IMR-90 (cell line): ENCODE data around the gene AGPAT3. TPM values are rescaled to one million over a fixed set of nuclear protein-coding genes. Genes with fewer than 3 reads are reported as not detected.

Experiments used
- ATAC-seq: fragments of 200-7000 bp; cut with Tn5 transposase; 2 replicates; pipeline ENCODE4 v1.9.1; 2020; ENCODE audit warnings: low read depth, mild to moderate bottlenecking, moderate library complexity
- BruUV-seq: library from RNA; stranded (reverse); fragments of 400-500 nt; replicated peaks from 2 replicates; lab custom pipeline; 2021; lab: Mats Ljungman, UMichigan
- CTCF ChIA-PET: fragments of 300-600 bp; formaldehyde crosslinking; extraction: SDS; loops from one replicate; lab custom pipeline; 2021; ENCODE audit warnings: antibody characterized with exemption; lab: Yijun Ruan, JAX
- POLR2A ChIA-PET: fragments of 300-600 bp; sonication (Branson Sonifier 250); formaldehyde crosslinking; loops from one replicate; lab custom pipeline; 2022; ENCODE audit warnings: antibody characterized with exemption; ENCODE audit not compliant: unreplicated experiment; lab: Charles Lee
- DNase-seq: peaks from one replicate; pipeline ENCODE4 v3.0.0; 2013
- H2AFZ ChIP-seq: replicated peaks from 2 replicates; pipeline ENCODE3; 2013; ENCODE audit warnings: low read length, mild to moderate bottlenecking; ENCODE audit not compliant: poor library complexity
- H2AK5ac ChIP-seq: 2 replicates; pipeline ENCODE4 v1.6.1; 2013; ENCODE audit warnings: low read depth, low read length, inconsistent platforms
- H2AK9ac ChIP-seq: replicated peaks from 2 replicates; pipeline ENCODE3; 2013; ENCODE audit warnings: mild to moderate bottlenecking, low read depth, low read length, moderate library complexity; ENCODE audit not compliant: poor library complexity
- H2BK120ac ChIP-seq: 2 replicates; pipeline ENCODE4 v1.6.1; 2013; ENCODE audit warnings: low read depth, low read length, inconsistent platforms
- H2BK15ac ChIP-seq: 3 replicates; pipeline ENCODE4 v1.6.1; 2013; ENCODE audit warnings: low read depth, low read length, inconsistent platforms
- H2BK20ac ChIP-seq: 2 replicates; pipeline ENCODE4 v1.6.1; 2013; ENCODE audit warnings: low read depth, mild to moderate bottlenecking, inconsistent platforms, low read length, moderate library complexity
- H2BK5ac ChIP-seq: 2 replicates; pipeline ENCODE4 v1.6.1; 2013; ENCODE audit warnings: mild to moderate bottlenecking, low read depth, low read length, inconsistent platforms; ENCODE audit not compliant: poor library complexity, severe bottlenecking
- H3K14ac ChIP-seq: replicated peaks from 2 replicates; pipeline ENCODE4 v1.6.1; 2013; ENCODE audit warnings: low read depth, low read length, inconsistent platforms
- H3K18ac ChIP-seq: 2 replicates; pipeline ENCODE4 v1.6.1; 2013; ENCODE audit warnings: low read depth, low read length, control low read depth
- H3K23ac ChIP-seq: 2 replicates; pipeline ENCODE4 v1.6.1; 2013; ENCODE audit warnings: low read depth, low read length, inconsistent platforms
- H3K27ac ChIP-seq: 2 replicates; pipeline ENCODE4 v1.5.1; 2013; ENCODE audit warnings: mild to moderate bottlenecking, control low read depth, low read length; ENCODE audit not compliant: insufficient read depth
- H3K27me3 ChIP-seq: 2 replicates; pipeline ENCODE4 v1.6.1; 2013; ENCODE audit warnings: low read length; ENCODE audit not compliant: control insufficient read depth, insufficient read depth
- H3K36me3 ChIP-seq: 2 replicates; pipeline ENCODE4 v1.6.1; 2013; ENCODE audit warnings: low read length, mixed read lengths; ENCODE audit not compliant: control insufficient read depth, insufficient read depth
- H3K4ac ChIP-seq: 2 replicates; pipeline ENCODE4 v1.6.1; 2013; ENCODE audit warnings: low read depth, low read length, inconsistent platforms
- H3K4me1 ChIP-seq: 2 replicates; pipeline ENCODE4 v1.6.1; 2013; ENCODE audit warnings: low read length, mixed read lengths; ENCODE audit not compliant: control insufficient read depth, insufficient read depth
- H3K4me2 ChIP-seq: 2 replicates; pipeline ENCODE4 v1.6.1; 2013; ENCODE audit warnings: low read depth, mild to moderate bottlenecking, control low read depth, low read length, moderate library complexity
- H3K4me3 ChIP-seq: 2 replicates; pipeline ENCODE4 v1.5.1; 2013; ENCODE audit warnings: low read depth, mild to moderate bottlenecking, control low read depth, low read length, moderate library complexity; ENCODE audit not compliant: insufficient read depth
- H3K56ac ChIP-seq: 2 replicates; pipeline ENCODE4 v1.6.1; 2013; ENCODE audit warnings: low read length, inconsistent platforms; ENCODE audit not compliant: insufficient read depth; ENCODE audit errors: extremely low read depth
- H3K79me1 ChIP-seq, 2 experiments: 2 replicates each; pipeline ENCODE4 v1.6.1; 2013; ENCODE audit warnings: low read length in 2 of 2, inconsistent platforms in 1 of 2, low read depth in 1 of 2
- H3K9ac ChIP-seq: 2 replicates; pipeline ENCODE4 v1.6.1; 2013; ENCODE audit warnings: low read depth, low read length, control low read depth
- H3K9me1 ChIP-seq: 2 replicates; pipeline ENCODE4 v1.6.1; 2013; ENCODE audit warnings: low read length, inconsistent platforms; ENCODE audit not compliant: insufficient read depth
- H3K9me3 ChIP-seq: 2 replicates; pipeline ENCODE4 v1.6.1; 2013; ENCODE audit warnings: low read length; ENCODE audit not compliant: control insufficient read depth, insufficient read depth
- H4K20me1 ChIP-seq: 2 replicates; pipeline ENCODE4 v1.6.1; 2013; ENCODE audit warnings: low read length, inconsistent platforms; ENCODE audit not compliant: insufficient read depth
- H4K5ac ChIP-seq: 2 replicates; pipeline ENCODE4 v1.6.1; 2013; ENCODE audit warnings: mild to moderate bottlenecking, low read depth, low read length, control low read depth
- H4K8ac ChIP-seq, 2 experiments: 2 replicates each; pipeline ENCODE4 v1.6.1; 2013; ENCODE audit warnings: low read depth in 2 of 2, low read length in 2 of 2, control low read depth in 1 of 2, inconsistent platforms in 1 of 2
- H4K91ac ChIP-seq: 2 replicates; pipeline ENCODE4 v1.6.1; 2013; ENCODE audit warnings: low read depth, low read length, inconsistent platforms; ENCODE audit not compliant: insufficient read depth
- BHLHE40 ChIP-seq: fragments of 150-350 bp; IDR thresholded peaks from 2 replicates; pipeline ENCODE4 v1.6.1; 2016; ENCODE audit warnings: mild to moderate bottlenecking, low read depth, low read length
- CEBPB ChIP-seq: IDR thresholded peaks from 2 replicates; pipeline ENCODE4 v1.6.1; 2012; ENCODE audit warnings: low read depth, low read length, improper control_type of control experiment
- FOS ChIP-seq: fragments of 150-350 bp; IDR thresholded peaks from 2 replicates; pipeline ENCODE4 v1.6.1; 2016; ENCODE audit warnings: low read depth, low read length
- NFE2L2 ChIP-seq: fragments of 150-350 bp; IDR thresholded peaks from 2 replicates; pipeline ENCODE4 v1.6.1; 2016; ENCODE audit warnings: low read depth, mild to moderate bottlenecking, low read length
- POLR2A ChIP-seq: IDR thresholded peaks from 2 replicates; pipeline ENCODE4 v1.6.1; 2012; ENCODE audit warnings: mild to moderate bottlenecking, low read depth, low read length
- RAD21 ChIP-seq: IDR thresholded peaks from 2 replicates; pipeline ENCODE4 v1.6.1; 2012; ENCODE audit warnings: low read length, improper control_type of control experiment
- RCOR1 ChIP-seq: IDR thresholded peaks from 2 replicates; pipeline ENCODE4 v1.6.1; 2012; ENCODE audit warnings: mild to moderate bottlenecking, low read length, improper control_type of control experiment; ENCODE audit not compliant: insufficient replicate concordance
- RFX5 ChIP-seq: IDR thresholded peaks from 2 replicates; pipeline ENCODE4 v1.8.0; 2012; ENCODE audit warnings: low read depth, mild to moderate bottlenecking, low read length, moderate library complexity
- SMC3 ChIP-seq: fragments of 150-350 bp; IDR thresholded peaks from 2 replicates; pipeline ENCODE4 v1.6.1; 2016; ENCODE audit warnings: low read depth, mild to moderate bottlenecking, antibody characterized with exemption, low read length, moderate library complexity
- WGBS, 2 experiments: methylation state at CpG; one replicate each; pipeline versions ENCODE4 v1.1.5 to v1.1.7; 2013; ENCODE audit warnings: missing lambda C conversion rate in 2 of 2; ENCODE audit not compliant: insufficient read length in 1 of 2; ENCODE audit errors: extremely low coverage in 2 of 2; 5-methylcytosine and 5-hydroxymethylcytosine counted together
- dilution Hi-C: fragments of 300-500 bp; cut with HindIII; formaldehyde crosslinking; loops from one replicate; pipeline ENCODE4 v1.14.3; 2018; ENCODE audit warnings: low sequenced_read_pairs; ENCODE audit not compliant: unreplicated experiment
- in situ Hi-C: fragments of 300-500 bp; cut with MboI; formaldehyde crosslinking; loops from 3 replicates; pipeline ENCODE4 v1.14.3; 2019; ENCODE audit warnings: low sequenced_read_pairs, inconsistent platforms, mixed read lengths
- intact Hi-C: fragments of 100-400 bp; cut with micrococcal nuclease; formaldehyde crosslinking; loops from 2 replicates; pipeline ENCODE4 v1.10.0; 2022
- polyA plus RNA-seq, 3 experiments: library from polyadenylated mRNA; depleted of rRNA; stranded (reverse); fragments of >200 nt; gene quantifications; 2 replicates each; pipeline ENCODE4 v1.2.3, GENCODE V29; 2012; ENCODE audit warnings: low replicate concordance in 1 of 3
- total RNA-seq: library from RNA; depleted of rRNA; stranded (reverse); fragments of >200 nt; gene quantifications from 2 replicates; pipeline ENCODE4 v1.2.3, GENCODE V29; 2012
- TF ChIP-seq, protein P1 (sequence below): conservative IDR thresholded peaks from 2 replicates; pipeline ENCODE4 v1.5.1; 2012; ENCODE audit warnings: mild to moderate bottlenecking, low read depth, low read length, improper control_type of control experiment
- TF ChIP-seq, protein P2 (sequence below): fragments of 150-350 bp; IDR thresholded peaks from 2 replicates; pipeline ENCODE4 v1.6.1; 2017; ENCODE audit warnings: mild to moderate bottlenecking, antibody characterized with exemption, low read length, low read depth
- TF ChIP-seq, protein P3 (sequence below): fragments of 150-350 bp; IDR thresholded peaks from 2 replicates; pipeline ENCODE4 v1.6.1; 2016; ENCODE audit warnings: low read depth, mild to moderate bottlenecking, low read length, moderate library complexity, borderline replicate concordance

The AGPAT3 gene
- total and polyA plus RNA-seq, 2 of the 4 experiments (the other 2 are of a cell fraction): 27.1 to 38.7 TPM

DNA sequence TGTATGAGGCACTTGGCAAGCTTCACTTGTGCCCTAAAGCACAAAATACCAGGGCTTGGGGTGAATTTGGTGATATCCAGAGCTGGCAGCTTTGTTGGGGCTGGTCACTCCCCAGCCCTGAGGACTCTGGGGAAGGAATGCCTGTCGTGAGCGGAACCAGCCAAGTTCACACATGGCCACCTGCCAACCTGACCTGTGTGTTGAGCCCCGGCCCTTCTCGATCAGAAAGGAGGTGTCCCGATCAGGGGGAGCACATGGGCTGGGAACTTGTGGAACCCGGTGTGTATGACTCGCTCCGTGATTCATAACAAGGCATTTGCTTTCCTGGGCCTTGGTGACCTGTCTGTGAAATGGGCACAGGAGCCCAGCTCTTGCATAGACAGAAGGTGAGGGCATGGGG is 43.1 kb downstream of the AGPAT3 start:
- Histone ChIP-seq H3K27ac (no peak overlapping the region), H2AK5ac (no peak overlapping the region), H2AK9ac (no peak overlapping the region), H4K8ac (no peak overlapping the region), H3K9me3 (peaks cover 2% of the 10 kb centered on the region; the same call in 1 of the 2 replicates), H4K91ac (no peak overlapping the region), H3K9me1 (peaks cover 12% of the 10 kb centered on the region; the same call in 1 of the 2 replicates), H2AFZ (no peak overlapping the region), H3K36me3 (peaks cover 11% of the 10 kb centered on the region), H4K5ac (no peak overlapping the region), H3K4me2 (no peak overlapping the region), H3K79me1 (peaks cover 13 to 75% of the 10 kb centered on the region in 2 experiments), H2BK20ac (no peak overlapping the region), H3K27me3 (no peaks in the 10 kb centered on the region), H3K4ac (no peak overlapping the region), H2BK5ac (no peak overlapping the region), H3K23ac (no peak overlapping the region), H3K4me3 (no peak overlapping the region), H2BK120ac (no peak overlapping the region), H3K14ac (no peak overlapping the region), H2BK15ac (no peak overlapping the region), H3K18ac (no peak overlapping the region), H3K56ac (no peak overlapping the region), H3K9ac (no peak overlapping the region), H3K4me1 (peaks cover 2% of the 10 kb centered on the region; the same call in 1 of the 2 replicates), H4K20me1 (peaks cover 71% of the 10 kb centered on the region)
- no TSS peak for BruUV-seq
- in situ Hi-C loops (no loop called here), intact Hi-C loops (no loop called here), dilution Hi-C loops (no loop called here)
- ChIA-PET POLR2A (no interaction called here), CTCF (no interaction called here)
- DNase-seq: no peak
- ATAC-seq: no peak
- 81% methylated on average over 6 of the region's 8 CpGs; no CpG with 5 or more reads in 1 of the 2 experiments for WGBS, 2 experiments
- TF ChIP-seq POLR2A: no peak
- no peak for TF ChIP-seq RFX5
- no peak for TF ChIP-seq FOS
- TF ChIP-seq BHLHE40: no peak
- TF ChIP-seq, protein P1, sequence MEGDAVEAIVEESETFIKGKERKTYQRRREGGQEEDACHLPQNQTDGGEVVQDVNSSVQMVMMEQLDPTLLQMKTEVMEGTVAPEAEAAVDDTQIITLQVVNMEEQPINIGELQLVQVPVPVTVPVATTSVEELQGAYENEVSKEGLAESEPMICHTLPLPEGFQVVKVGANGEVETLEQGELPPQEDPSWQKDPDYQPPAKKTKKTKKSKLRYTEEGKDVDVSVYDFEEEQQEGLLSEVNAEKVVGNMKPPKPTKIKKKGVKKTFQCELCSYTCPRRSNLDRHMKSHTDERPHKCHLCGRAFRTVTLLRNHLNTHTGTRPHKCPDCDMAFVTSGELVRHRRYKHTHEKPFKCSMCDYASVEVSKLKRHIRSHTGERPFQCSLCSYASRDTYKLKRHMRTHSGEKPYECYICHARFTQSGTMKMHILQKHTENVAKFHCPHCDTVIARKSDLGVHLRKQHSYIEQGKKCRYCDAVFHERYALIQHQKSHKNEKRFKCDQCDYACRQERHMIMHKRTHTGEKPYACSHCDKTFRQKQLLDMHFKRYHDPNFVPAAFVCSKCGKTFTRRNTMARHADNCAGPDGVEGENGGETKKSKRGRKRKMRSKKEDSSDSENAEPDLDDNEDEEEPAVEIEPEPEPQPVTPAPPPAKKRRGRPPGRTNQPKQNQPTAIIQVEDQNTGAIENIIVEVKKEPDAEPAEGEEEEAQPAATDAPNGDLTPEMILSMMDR: no peak
- TF ChIP-seq NFE2L2: no peak
- TF ChIP-seq, protein P2, sequence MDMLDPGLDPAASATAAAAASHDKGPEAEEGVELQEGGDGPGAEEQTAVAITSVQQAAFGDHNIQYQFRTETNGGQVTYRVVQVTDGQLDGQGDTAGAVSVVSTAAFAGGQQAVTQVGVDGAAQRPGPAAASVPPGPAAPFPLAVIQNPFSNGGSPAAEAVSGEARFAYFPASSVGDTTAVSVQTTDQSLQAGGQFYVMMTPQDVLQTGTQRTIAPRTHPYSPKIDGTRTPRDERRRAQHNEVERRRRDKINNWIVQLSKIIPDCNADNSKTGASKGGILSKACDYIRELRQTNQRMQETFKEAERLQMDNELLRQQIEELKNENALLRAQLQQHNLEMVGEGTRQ: no peak
- no peak for TF ChIP-seq SMC3
- no peak for TF ChIP-seq CEBPB
- TF ChIP-seq RCOR1: no peak
- TF ChIP-seq, protein P3, sequence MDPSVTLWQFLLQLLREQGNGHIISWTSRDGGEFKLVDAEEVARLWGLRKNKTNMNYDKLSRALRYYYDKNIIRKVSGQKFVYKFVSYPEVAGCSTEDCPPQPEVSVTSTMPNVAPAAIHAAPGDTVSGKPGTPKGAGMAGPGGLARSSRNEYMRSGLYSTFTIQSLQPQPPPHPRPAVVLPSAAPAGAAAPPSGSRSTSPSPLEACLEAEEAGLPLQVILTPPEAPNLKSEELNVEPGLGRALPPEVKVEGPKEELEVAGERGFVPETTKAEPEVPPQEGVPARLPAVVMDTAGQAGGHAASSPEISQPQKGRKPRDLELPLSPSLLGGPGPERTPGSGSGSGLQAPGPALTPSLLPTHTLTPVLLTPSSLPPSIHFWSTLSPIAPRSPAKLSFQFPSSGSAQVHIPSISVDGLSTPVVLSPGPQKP: no peak
- no peak for TF ChIP-seq RAD21
